HEK293T (cell line): ENCODE measurements around the gene BTBD1.

Source experiments
- BHLHE40 ChIP-seq: fragments of 450-650 bp; IDR thresholded peaks from 2 replicates; pipeline ENCODE4 v1.6.1; 2016; ENCODE audit warnings: mild to moderate bottlenecking, moderate library complexity, borderline replicate concordance
- ELF4 ChIP-seq: fragments of 450-650 bp; IDR thresholded peaks from 2 replicates; pipeline ENCODE4 v1.6.1; 2017; ENCODE audit warnings: antibody characterized with exemption
- FOXA1 ChIP-seq: fragments of 450-650 bp; IDR thresholded peaks from 2 replicates; pipeline ENCODE4 v1.6.1; 2016; ENCODE audit warnings: mild to moderate bottlenecking
- LEF1 ChIP-seq: fragments of 450-650 bp; IDR thresholded peaks from 2 replicates; pipeline ENCODE4 v1.6.1; 2017; ENCODE audit warnings: mild to moderate bottlenecking, borderline replicate concordance
- NFRKB ChIP-seq: fragments of 450-650 bp; IDR thresholded peaks from 2 replicates; pipeline ENCODE4 v1.6.1; 2016; ENCODE audit warnings: mild to moderate bottlenecking, moderate library complexity
- PKNOX1 ChIP-seq: fragments of 450-650 bp; IDR thresholded peaks from 2 replicates; pipeline ENCODE4 v1.6.1; 2016
- SUZ12 ChIP-seq: fragments of 450-650 bp; IDR thresholded peaks from 2 replicates; pipeline ENCODE4 v1.6.1; 2016; ENCODE audit warnings: mild to moderate bottlenecking
- TARDBP ChIP-seq: fragments of 450-650 bp; IDR thresholded peaks from 2 replicates; pipeline ENCODE4 v1.6.1; 2016

GRCh38 chr15:82979726-82980125 lies 87.3 kb downstream of the BTBD1 start:
- TF ChIP-seq BHLHE40 (no peak), NFRKB (no peak), TARDBP (no peak), ELF4 (no peak), FOXA1 (no peak), PKNOX1 (no peak), LEF1 (no peak), SUZ12 (no peak)
